Measurements from ENCODE around the gene CAND1.

The CAND1 gene

DNA sequence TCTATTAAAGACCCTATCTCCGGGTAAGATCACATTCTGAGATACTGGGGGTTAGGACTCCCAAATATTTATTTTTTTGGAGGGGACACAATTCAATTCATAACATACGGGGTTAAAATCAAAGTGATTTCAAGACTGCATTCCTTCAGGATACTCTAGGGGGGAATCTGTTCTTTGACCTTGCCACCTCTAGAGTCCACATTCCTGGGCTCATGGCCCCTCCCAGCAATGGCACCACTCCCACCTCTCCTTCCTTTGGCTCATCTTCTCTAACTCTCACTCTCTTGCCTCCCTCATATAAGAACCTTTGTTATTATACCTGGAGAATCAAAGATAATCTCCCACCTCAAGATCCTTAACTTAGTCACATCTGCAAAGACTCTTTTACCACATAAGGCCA is 79.5 kb downstream of the CAND1 start:
- no peak for DNase-seq

DNA sequence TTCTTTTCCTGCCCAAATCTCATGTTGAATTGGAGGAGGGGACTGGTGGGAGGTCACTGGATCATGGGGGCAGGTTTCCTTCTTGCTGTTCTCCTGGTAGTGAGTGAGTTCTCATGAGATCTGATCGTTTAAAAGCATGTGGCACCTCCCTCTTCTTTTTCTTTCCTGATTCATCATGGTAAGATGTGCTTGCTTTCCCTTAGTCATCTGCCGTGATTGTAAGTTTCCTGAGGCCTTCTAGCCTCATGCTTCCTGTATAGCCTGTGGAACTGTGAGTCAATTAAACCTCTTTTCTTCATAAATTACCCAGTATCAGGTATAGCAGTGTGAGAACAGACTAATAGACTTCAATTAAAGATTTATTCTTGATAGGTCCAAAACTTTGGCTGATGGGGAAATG is 83.5 kb downstream of the CAND1 start:
- no peak for DNase-seq

DNA sequence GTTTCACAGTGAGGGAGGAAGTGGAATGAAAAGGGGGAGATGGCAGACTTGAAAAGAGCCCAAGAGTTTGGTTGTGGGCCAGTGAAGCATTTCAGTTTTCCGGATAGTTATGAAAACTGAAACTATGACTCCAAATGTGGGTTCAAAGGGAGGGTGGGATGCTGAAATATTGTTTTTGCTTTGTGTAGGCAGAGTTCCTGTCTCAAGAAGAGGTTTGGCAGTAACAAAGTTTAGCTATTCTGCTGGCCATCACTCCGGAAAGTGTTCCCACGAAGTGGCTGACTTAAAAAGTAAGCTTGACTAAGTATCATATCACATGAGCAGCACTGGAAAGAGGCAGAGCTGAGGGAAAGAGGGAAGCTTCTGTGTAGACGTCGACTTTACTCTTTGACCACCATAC is 85.2 kb downstream of the CAND1 start:
- DNase-seq, result no peak

DNA sequence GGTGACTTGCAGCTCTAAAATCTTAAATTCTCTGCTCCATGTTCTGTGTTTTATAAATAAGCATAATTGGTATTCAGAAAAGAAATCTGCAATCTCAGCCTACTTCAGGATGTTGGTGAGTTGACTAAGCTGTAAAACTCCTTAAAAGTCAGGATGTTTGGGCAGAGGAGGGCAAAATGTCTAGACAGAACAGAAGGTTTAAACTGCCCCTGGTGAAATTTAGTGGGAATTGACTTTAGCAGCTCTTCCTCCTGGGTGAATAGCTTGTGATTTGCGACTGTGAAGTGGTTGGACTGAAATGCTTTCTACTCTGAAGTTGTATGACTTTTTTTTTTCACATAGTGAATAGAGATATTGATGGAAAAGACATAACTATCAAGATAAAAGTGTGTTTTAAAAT is 85.8 kb downstream of the CAND1 start:
- no peak for DNase-seq

DNA sequence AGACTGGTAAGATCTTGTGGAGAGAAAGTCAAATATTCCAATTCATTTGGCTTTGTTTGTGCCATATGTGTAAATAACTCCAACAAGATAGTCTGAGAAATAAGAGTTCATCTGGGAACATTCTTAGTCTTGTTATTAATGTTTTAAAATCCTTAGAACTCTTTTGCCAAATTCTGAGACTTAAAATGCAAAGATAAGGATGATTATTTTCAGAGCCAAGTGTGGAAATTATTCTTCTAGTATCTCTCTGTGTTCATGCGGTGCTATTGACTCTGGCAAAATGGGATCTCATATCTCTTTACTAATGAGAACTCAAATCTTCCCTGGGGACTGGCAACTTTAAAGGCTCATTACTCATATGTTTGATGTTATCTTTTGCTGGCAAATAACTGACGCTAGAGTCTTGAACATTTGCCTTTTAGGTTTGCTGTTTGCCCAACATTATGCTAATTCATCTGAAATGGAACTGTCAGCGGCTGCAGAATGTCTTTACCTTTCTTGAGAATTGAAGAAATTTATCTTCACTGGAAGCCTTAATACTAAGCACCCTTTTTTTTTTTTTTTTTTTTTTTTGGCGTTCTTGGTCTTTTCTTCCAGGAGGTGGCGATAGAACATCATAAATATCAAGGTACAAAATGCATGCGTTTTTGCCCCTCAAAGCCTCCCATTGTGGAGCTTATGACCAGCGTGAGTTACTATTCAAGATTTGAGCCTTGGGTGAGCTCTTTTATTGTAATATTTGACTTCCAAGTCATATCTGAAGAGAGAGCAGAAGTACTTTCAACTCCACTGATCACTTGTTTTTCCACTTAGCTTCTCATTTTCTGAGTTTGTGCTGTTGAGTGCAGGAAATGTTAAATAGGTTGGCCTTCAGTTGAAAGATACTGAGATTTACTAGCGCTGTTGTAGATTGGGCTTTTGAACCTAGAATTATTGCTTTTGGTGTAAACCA is 86.5 kb downstream of the CAND1 start:
- peak; percentile 38 for DNase-seq

DNA sequence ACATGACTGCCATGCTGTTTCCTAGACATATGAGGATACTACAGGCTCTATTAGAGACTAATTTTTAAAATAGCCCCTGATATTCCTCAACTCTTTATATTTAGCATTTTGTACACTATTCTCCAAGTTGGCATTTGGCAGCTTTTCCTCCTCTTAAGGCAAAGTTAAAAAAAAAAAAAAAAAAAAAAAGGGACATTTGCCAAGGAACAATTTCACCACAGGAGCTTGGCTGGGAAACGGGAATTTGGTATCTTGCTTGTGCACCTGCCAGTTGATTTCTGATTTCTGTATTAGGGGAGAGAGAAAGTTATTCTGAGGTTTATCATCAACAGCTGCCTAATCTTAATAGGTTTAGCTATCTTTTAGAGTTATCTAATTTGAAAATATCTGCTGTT is 87.2 kb downstream of the CAND1 start:
- DNase-seq, result no peak

DNA sequence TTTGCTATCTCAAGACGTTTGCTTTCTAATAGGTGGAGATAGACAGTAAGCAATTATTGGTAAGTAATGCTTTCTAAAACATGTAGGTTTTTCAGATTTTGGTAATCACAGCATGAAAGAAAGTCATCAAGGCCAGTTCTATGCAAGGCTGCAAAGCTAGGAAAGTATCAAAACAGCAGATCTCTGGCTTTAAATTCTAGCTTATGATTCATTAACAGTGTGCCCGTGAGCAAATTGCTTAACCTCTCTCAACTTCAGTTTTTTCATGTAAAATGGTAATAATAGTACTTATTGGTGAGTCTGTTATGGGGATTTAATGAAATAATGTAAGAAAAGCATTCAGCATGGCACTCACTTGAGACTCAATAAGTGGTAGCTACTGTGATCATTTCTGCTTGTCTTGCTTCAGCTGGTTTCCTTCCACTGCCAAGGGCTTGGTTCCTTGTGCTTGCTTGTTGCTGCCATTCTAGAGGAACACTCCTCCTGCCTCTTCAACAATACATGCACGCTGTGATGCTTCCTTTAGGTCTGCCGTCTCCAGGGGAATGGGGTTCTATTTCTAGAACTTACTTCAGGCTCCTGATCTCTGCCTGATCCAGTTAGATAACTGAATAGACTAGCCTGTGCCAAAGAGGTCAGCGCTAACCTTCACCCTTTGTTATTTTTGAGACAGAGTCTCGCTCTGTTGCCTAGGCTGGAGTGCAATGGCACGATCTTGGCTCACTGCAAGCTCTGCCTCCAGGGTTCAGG is 88.4 kb downstream of the CAND1 start:
- DNase-seq, result no peak

DNA sequence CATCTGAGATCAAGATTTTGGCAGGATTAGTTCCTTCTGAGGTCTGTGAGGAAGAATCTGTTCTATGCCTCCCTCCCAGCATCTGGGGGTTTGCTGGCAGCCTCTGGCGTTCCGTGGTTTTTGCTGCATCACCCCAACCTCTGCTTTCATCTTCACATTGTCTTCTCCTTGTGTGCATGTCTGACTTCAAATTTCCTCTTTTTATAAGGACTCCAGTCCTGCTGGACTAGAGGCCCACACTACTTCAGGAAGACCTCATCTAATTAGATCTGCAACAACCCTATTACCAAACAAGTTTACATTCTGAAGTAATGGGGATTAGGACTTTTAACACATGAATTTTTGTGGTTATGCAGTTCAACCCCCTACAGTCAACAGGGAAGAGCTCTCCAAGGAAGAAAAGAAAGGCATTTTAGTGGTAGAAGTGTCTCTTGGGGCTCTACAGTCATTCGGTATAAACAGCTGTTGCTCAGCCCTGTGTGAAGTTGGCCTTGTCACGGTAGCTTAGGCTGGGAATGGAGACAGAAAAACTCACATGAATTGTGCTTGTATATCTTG is 89.7 kb downstream of the CAND1 start:
- DNase-seq, result no peak

DNA sequence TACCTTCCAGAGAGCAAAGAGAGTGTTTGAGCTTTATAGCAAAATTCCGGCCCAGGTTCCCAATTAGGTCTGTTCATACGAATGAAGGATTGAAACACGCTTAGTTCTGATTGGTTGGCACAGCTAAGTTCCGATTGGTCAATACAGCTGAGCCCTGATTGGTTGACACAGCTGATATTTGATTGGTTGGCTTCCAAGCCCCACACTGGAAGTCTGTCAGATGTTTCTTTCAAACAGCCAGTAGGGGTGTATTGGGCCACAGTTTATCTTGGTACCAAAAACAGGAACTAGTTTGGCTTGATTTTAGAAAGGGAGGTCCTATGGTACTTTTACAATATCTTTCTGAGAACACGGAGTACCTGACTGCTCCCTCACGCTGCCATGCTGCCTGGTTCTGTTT is 93.4 kb downstream of the CAND1 start:
- no peak for DNase-seq

DNA sequence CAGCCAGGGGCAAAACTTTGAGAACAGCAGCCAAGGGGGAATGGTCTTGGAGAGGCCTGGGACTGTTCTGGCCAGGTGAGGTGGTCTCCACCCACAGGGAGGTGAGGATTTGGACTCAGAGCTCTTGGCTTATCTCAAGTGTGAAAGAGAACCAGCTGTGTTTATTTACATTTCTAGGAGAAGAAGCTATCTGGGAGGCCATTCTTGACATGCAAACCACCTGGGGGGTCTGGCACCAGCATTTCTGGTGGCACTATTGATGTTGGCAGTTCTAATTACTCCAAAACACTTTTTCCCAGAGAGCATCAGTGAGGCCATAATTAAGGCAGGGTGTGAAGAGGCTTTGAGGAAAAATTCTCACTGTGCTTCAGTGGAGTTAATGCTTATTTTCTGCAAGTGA is 95.1 kb downstream of the CAND1 start:
- no peak for DNase-seq

DNA sequence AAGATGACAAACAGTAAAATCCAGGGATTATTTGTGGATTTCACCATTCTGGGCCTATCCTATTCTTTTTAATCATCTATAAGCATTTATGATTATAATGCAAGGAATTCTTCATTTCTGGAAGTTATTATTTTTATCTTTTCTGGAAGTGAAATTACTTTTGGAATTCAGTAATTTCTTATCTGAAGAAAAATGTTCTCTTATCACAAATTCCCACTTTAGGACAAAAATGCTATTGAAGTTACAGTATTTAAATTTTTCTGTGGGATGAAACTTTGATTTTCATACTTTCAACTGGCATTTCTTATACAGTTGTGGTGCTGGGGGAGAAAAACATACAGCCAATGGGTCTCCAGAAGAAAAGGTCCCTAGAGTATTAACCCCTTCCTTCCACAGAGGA is 96.0 kb downstream of the CAND1 start:
- no peak for DNase-seq

DNA sequence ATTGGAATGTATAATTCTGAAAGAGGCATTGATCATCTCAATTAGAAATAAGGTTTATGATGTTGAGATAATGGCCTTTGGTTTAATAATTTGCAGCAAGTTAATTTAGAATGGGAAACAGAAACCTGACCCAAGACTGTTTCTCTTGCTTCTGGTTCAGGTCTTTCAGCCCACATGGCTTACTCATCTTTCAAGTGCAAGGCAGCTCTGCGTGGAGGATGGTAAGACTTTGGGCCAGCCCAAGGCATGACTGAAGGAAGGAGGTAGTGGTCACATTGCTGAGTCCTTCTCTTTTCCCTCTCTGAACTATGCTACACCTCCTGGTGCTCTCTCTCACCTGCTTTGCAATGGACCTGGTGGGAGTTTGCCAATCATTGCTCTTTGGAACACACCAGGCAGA is 98.7 kb downstream of the CAND1 start:
- no peak for DNase-seq

Data from NCI-H1436 treated with DMSO at 0.1 percent for 48 hours (cell line).